GM19324 (cell line): ENCODE measurements around the gene ATP13A5.

Experiments
- ATAC-seq: cut with Tn5 transposase; IDR thresholded peaks from one replicate; pipeline ENCODE4 v1.9.1; 2021; ENCODE audit warnings: mild to moderate bottlenecking, moderate library complexity; ENCODE audit not compliant: unreplicated experiment, low FRiP score

ATP13A5 gene

GRCh38 chr3:193346259-193346658 lies 32.3 kb downstream of the ATP13A5 start:
- no peak for ATAC-seq

GRCh38 chr3:193345431-193345830 lies 33.1 kb downstream of the ATP13A5 start:
- no peak for ATAC-seq

- no peak for ATAC-seq
Observed at GRCh38 chr3:193344486-193344885, 34.1 kb downstream of the ATP13A5 start.

GRCh38 chr3:193343726-193344222 lies 34.8 kb downstream of the ATP13A5 start:
- ATAC-seq = no peak

- ATAC-seq = no peak
Observed at GRCh38 chr3:193342551-193342950, 36.0 kb downstream of the ATP13A5 start.

- ATAC-seq = no peak
Observed at GRCh38 chr3:193335031-193335430, 43.5 kb downstream of the ATP13A5 start.

GRCh38 chr3:193333229-193333628 lies 45.3 kb downstream of the ATP13A5 start:
- no peak for ATAC-seq

- ATAC-seq = no peak
Observed at GRCh38 chr3:193330555-193331204, 47.9 kb downstream of the ATP13A5 start.

GRCh38 chr3:193317682-193318300 lies 60.8 kb downstream of the ATP13A5 start:
- ATAC-seq = no peak

- ATAC-seq = no peak
Observed at GRCh38 chr3:193314161-193314560, 64.4 kb downstream of the ATP13A5 start.

- no peak for ATAC-seq
Observed at GRCh38 chr3:193313061-193313958, 65.2 kb downstream of the ATP13A5 start.

- no peak for ATAC-seq
Observed at GRCh38 chr3:193310914-193311723, 67.4 kb downstream of the ATP13A5 start.

GRCh38 chr3:193305356-193305755 lies 73.2 kb downstream of the ATP13A5 start:
- no peak for ATAC-seq

GRCh38 chr3:193301433-193301832 lies 77.1 kb downstream of the ATP13A5 start:
- ATAC-seq = no peak

GRCh38 chr3:193297421-193297820 lies 81.1 kb downstream of the ATP13A5 start:
- no peak for ATAC-seq

GRCh38 chr3:193295985-193296384 lies 82.6 kb downstream of the ATP13A5 start:
- no peak for ATAC-seq

- no peak for ATAC-seq
Observed at GRCh38 chr3:193292386-193292785, 86.2 kb downstream of the ATP13A5 start.

- no peak for ATAC-seq
Observed at GRCh38 chr3:193271101-193271840, 107.3 kb downstream of the ATP13A5 start.

GRCh38 chr3:193270451-193270850 lies 108.1 kb downstream of the ATP13A5 start:
- no peak for ATAC-seq
